Keratinocyte (primary cell): Measurements from ENCODE around the gene ZNF132. TPM values are rescaled to one million over a fixed set of nuclear protein-coding genes. Genes with fewer than 3 reads are reported as not detected.

ENCODE experiments used
- DNase-seq: peaks from one replicate; pipeline ENCODE4 v3.0.0-alpha.2; 2011; ENCODE audit warnings: low read depth, missing footprints, low spot score
- FAIRE-seq: peaks from 2 replicates; lab custom pipeline; 2011; peaks lifted over from hg19 to GRCh38; lab: Jason Lieb, UNC
- H2AFZ ChIP-seq: 2 replicates; pipeline ENCODE4 v1.6.0; 2012; ENCODE audit warnings: low read length, control low read depth, inconsistent platforms; ENCODE audit not compliant: control insufficient read depth
- H3K27ac ChIP-seq: 2 replicates; pipeline ENCODE4 v1.5.1; 2011; ENCODE audit warnings: low read length; ENCODE audit not compliant: control insufficient read depth, insufficient read depth
- H3K27me3 ChIP-seq: 3 replicates; pipeline ENCODE4 v1.6.0; 2011; ENCODE audit warnings: low read length; ENCODE audit not compliant: control insufficient read depth, insufficient read depth; ENCODE audit errors: extremely low read depth
- H3K36me3 ChIP-seq, 2 experiments: 2 replicates in 1 of 2; 3 replicates in 1 of 2; pipeline ENCODE4 v1.5.1; 2011; ENCODE audit warnings: low read length in 2 of 2, mild to moderate bottlenecking in 1 of 2; ENCODE audit not compliant: control insufficient read depth in 2 of 2, insufficient read depth in 2 of 2; ENCODE audit errors: extremely low read depth in 1 of 2
- H3K4me1 ChIP-seq: 3 replicates; pipeline ENCODE4 v1.5.1; 2011; ENCODE audit warnings: low read length; ENCODE audit not compliant: control insufficient read depth, insufficient read depth; ENCODE audit errors: extremely low read depth
- H3K4me2 ChIP-seq: 3 replicates; pipeline ENCODE4 v1.6.0; 2011; ENCODE audit warnings: low read depth, low read length; ENCODE audit not compliant: control insufficient read depth, insufficient read depth; ENCODE audit errors: extremely low read depth
- H3K4me3 ChIP-seq, 3 experiments: fragments of 200-600 bp in 1 of 3; sonication (generic) in 1 of 3; 2 replicates in 2 of 3; 3 replicates in 1 of 3; pipeline ENCODE4 v1.5.1; 2011 to 2016; ENCODE audit warnings: low read length in 3 of 3, mild to moderate bottlenecking in 3 of 3, control low read depth in 2 of 3, inconsistent platforms in 1 of 3, low read depth in 1 of 3, mixed read lengths in 1 of 3, mixed run types in 1 of 3, moderate library complexity in 1 of 3; ENCODE audit not compliant: control insufficient read depth in 2 of 3, insufficient read depth in 2 of 3; ENCODE audit errors: extremely low read depth in 1 of 3
- H3K79me2 ChIP-seq: 2 replicates; pipeline ENCODE4 v1.6.0; 2012; ENCODE audit warnings: low read length; ENCODE audit not compliant: control insufficient read depth, insufficient read depth
- H3K9ac ChIP-seq: 3 replicates; pipeline ENCODE4 v1.6.0; 2011; ENCODE audit warnings: low read length; ENCODE audit not compliant: control insufficient read depth, insufficient read depth; ENCODE audit errors: extremely low read depth
- H3K9me1 ChIP-seq: 3 replicates; pipeline ENCODE4 v1.6.0; 2011; ENCODE audit warnings: low read length; ENCODE audit not compliant: control insufficient read depth, insufficient read depth; ENCODE audit errors: extremely low read depth
- H3K9me3 ChIP-seq: 2 replicates; pipeline ENCODE4 v1.5.1; 2012; ENCODE audit warnings: low read depth, low read length; ENCODE audit not compliant: control insufficient read depth
- H4K20me1 ChIP-seq: 3 replicates; pipeline ENCODE4 v1.6.0; 2011; ENCODE audit warnings: low read length; ENCODE audit not compliant: control insufficient read depth, insufficient read depth; ENCODE audit errors: extremely low read depth
- EZH2 ChIP-seq: IDR thresholded peaks from one replicate; pipeline ENCODE4 v1.6.1; 2012; ENCODE audit warnings: inconsistent platforms, mild to moderate bottlenecking, low read length, moderate library complexity
- dilution Hi-C: fragments of 300-500 bp; cut with MboI; formaldehyde crosslinking; loops from one replicate; pipeline ENCODE4 v1.7.0; 2020; ENCODE audit warnings: low sequenced_read_pairs; ENCODE audit not compliant: extremely low pct_ligation_motif_present
- polyA plus RNA-seq, 5 experiments: library from polyadenylated mRNA; depleted of rRNA in 3 of 5; stranded (reverse) in 3 of 5; stranded (forward) in 1 of 5; unstranded in 1 of 5; fragments of >200 nt; gene quantifications; 1 replicate in 1 of 5; 2 replicates in 3 of 5; 3 replicates in 1 of 5; pipeline versions ENCODE4 v1.2.1 to v1.2.3, GENCODE V29; 2011 to 2012; ENCODE audit warnings: missing spikeins in 2 of 5, low read depth in 1 of 5, low replicate concordance in 1 of 5
- TF ChIP-seq, protein P1 (sequence below), 3 experiments: IDR thresholded peaks in 1 of 3; conservative IDR thresholded peaks in 1 of 3; optimal IDR thresholded peaks in 1 of 3; 2 replicates in 2 of 3; 3 replicates in 1 of 3; pipeline versions ENCODE3 to v1.5.1; 2011; ENCODE audit warnings: low read length in 3 of 3, mild to moderate bottlenecking in 3 of 3, moderate library complexity in 2 of 3, control low read depth in 1 of 3, inconsistent platforms in 1 of 3; ENCODE audit not compliant: insufficient read depth in 2 of 3; ENCODE audit errors: extremely low read depth in 1 of 3

ZNF132 gene
- polyA plus RNA-seq, 1 donor (not counting 4 experiments of a cell fraction or from before 2014, with no cell fraction given) = 1.6 TPM

- H3K4me3 ChIP-seq = no peak overlapping the region
- no peaks in the 10 kb centered on the region for H3K9me1 ChIP-seq
- peaks cover 12% of the 10 kb centered on the region for H3K4me1 ChIP-seq
- DNase-seq = no peak
- FAIRE-seq = no peak
- no peak overlapping the region for H3K27ac ChIP-seq
- no peak for TF ChIP-seq EZH2
- TF ChIP-seq, protein P1, sequence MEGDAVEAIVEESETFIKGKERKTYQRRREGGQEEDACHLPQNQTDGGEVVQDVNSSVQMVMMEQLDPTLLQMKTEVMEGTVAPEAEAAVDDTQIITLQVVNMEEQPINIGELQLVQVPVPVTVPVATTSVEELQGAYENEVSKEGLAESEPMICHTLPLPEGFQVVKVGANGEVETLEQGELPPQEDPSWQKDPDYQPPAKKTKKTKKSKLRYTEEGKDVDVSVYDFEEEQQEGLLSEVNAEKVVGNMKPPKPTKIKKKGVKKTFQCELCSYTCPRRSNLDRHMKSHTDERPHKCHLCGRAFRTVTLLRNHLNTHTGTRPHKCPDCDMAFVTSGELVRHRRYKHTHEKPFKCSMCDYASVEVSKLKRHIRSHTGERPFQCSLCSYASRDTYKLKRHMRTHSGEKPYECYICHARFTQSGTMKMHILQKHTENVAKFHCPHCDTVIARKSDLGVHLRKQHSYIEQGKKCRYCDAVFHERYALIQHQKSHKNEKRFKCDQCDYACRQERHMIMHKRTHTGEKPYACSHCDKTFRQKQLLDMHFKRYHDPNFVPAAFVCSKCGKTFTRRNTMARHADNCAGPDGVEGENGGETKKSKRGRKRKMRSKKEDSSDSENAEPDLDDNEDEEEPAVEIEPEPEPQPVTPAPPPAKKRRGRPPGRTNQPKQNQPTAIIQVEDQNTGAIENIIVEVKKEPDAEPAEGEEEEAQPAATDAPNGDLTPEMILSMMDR (optimal IDR thresholded peaks at IDR 0.05 in 1 of 3, IDR thresholded peaks at IDR 0.05 in 1 of 3, conservative IDR thresholded peaks at IDR 0.05 in 1 of 3; ENCODE audit: extremely low read depth in 1 of 3, insufficient read depth in 2 of 3, low read length in 3 of 3) = no peak
- no peaks in the 10 kb centered on the region for H4K20me1 ChIP-seq
- dilution Hi-C loops = no loop called here
- H3K36me3 ChIP-seq = peaks cover 7 to 9% of the 10 kb centered on the region in 2 experiments
- no peak overlapping the region for H2AFZ ChIP-seq
- no peak overlapping the region for H3K9ac ChIP-seq
- no peaks in the 10 kb centered on the region for H3K79me2 ChIP-seq
- no peak overlapping the region for H3K4me2 ChIP-seq
- no peaks in the 10 kb centered on the region for H3K27me3 ChIP-seq
- no peaks in the 10 kb centered on the region for H3K9me3 ChIP-seq
These were observed 40.0 kb upstream of the ZNF132 start for GRCh38 chr19:58479736-58480480.

GRCh38 chr19:58479303-58479702 lies 39.4 kb upstream of the ZNF132 start:
- DNase-seq = no peak
- TF ChIP-seq, protein P1 (optimal IDR thresholded peaks at IDR 0.05 in 1 of 3, IDR thresholded peaks at IDR 0.05 in 1 of 3, conservative IDR thresholded peaks at IDR 0.05 in 1 of 3; ENCODE audit: extremely low read depth in 1 of 3, insufficient read depth in 2 of 3, low read length in 3 of 3) = no peak
- TF ChIP-seq EZH2 = no peak

More at GRCh38 chr19:58479303-58479702, 39.4 kb upstream of the ZNF132 start:
- no peak overlapping the region for H3K4me2 ChIP-seq
- H2AFZ ChIP-seq = no peak overlapping the region
- H3K4me1 ChIP-seq = peaks cover 15% of the 10 kb centered on the region
- H3K9ac ChIP-seq = no peak overlapping the region
- H3K36me3 ChIP-seq = peaks cover 7 to 9% of the 10 kb centered on the region in 2 experiments
- H3K27me3 ChIP-seq = no peaks in the 10 kb centered on the region
- dilution Hi-C loops = no loop called here
- no peak for FAIRE-seq
- H3K9me3 ChIP-seq = no peaks in the 10 kb centered on the region
- H3K79me2 ChIP-seq = no peaks in the 10 kb centered on the region
- H3K9me1 ChIP-seq = no peaks in the 10 kb centered on the region
- no peak overlapping the region for H3K4me3 ChIP-seq
- no peaks in the 10 kb centered on the region for H4K20me1 ChIP-seq
- no peak overlapping the region for H3K27ac ChIP-seq
